ENCODE measurements around the gene BLOC1S1. TPM values are rescaled to one million over a fixed set of nuclear protein-coding genes. Genes with fewer than 3 reads are reported as not detected.

The BLOC1S1 gene
- total RNA-seq, 2 experiments from 2014 or later, result 34.8 to 36.9 TPM

DNA sequence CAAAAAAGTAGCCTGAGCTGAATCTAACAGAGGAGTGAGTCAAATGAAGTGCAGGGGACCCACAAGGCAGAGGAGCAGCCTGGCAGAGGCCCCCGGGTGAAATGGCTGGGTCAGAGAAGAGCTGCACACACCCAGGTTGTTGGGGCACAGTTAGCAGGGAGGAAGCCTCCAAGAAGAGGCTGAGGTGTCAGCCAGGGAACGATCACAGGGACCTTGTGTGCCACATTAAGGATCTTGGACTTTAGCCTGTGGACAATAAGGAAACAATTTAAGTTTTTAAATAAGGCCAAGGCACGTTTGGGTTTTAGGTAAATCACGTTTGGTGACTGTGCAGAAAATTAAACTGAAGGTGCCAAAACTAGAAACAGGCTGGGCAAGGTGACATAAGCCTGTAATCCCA, 44.1 kb upstream of the BLOC1S1 start:
- H3K27ac Mint-ChIP-seq, result no peak overlapping the region
- no peaks in the 10 kb centered on the region for H3K36me3 Mint-ChIP-seq (ENCODE audit: low read depth)
- CTCF ChIA-PET, result no interaction called here
- Histone ChIP-seq H3K27me3 (ENCODE audit: control insufficient read depth in 1 of 2, insufficient read depth in 2 of 2, low read length in 2 of 2) (no peaks in the 10 kb centered on the region), H3K9me3 (ENCODE audit: control insufficient read depth in 1 of 2, insufficient read depth in 1 of 2, low read length in 2 of 2) (no peaks in the 10 kb centered on the region), H3K36me3 (ENCODE audit: insufficient read depth, low read length) (no peaks in the 10 kb centered on the region), H3K27ac (ENCODE audit: low read depth in 1 of 2, low read length in 2 of 2) (no peak overlapping the region), H3K4me3 (ENCODE audit: low read length) (no peak overlapping the region), H3K4me1 (ENCODE audit: insufficient read depth, low read length) (no peaks in the 10 kb centered on the region)
- H3K9me3 Mint-ChIP-seq, result no peaks in the 10 kb centered on the region
- TF ChIP-seq, protein P1, sequence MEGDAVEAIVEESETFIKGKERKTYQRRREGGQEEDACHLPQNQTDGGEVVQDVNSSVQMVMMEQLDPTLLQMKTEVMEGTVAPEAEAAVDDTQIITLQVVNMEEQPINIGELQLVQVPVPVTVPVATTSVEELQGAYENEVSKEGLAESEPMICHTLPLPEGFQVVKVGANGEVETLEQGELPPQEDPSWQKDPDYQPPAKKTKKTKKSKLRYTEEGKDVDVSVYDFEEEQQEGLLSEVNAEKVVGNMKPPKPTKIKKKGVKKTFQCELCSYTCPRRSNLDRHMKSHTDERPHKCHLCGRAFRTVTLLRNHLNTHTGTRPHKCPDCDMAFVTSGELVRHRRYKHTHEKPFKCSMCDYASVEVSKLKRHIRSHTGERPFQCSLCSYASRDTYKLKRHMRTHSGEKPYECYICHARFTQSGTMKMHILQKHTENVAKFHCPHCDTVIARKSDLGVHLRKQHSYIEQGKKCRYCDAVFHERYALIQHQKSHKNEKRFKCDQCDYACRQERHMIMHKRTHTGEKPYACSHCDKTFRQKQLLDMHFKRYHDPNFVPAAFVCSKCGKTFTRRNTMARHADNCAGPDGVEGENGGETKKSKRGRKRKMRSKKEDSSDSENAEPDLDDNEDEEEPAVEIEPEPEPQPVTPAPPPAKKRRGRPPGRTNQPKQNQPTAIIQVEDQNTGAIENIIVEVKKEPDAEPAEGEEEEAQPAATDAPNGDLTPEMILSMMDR (IDR thresholded peaks at IDR 0.05), result no peak
- H3K4me3 Mint-ChIP-seq, result no peak overlapping the region
- intact Hi-C loops (cut with DNase I, micrococcal nuclease), result no loop called here
- DNase-seq (no peak), ATAC-seq (ENCODE audit: poor library complexity) (no peak)
- POLR2A ChIA-PET, result no interaction called here
- peaks cover 26% of the 10 kb centered on the region for H3K27me3 Mint-ChIP-seq
- no peaks in the 10 kb centered on the region for H3K4me1 Mint-ChIP-seq (ENCODE audit: low read depth)

DNA sequence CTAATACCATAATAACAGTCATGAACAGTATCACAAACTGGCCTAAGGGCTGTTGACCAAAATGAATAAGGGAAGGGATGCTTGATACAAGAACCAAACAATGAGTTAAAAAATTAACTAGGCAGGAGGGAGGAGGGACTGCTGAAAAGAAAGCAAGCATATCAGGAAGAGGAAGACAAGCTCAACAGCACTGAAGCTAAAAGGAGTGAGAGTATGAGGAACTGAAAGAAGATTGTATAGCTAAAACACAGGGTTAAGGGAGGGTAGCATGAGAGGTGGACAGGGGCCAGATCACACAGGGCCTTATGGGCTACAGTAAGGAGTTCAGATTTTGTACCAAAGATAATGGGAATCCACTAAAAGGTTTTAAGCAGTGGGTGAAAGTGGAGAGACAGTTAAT, 42.2 kb upstream of the BLOC1S1 start:
- no peak overlapping the region for H3K4me3 Mint-ChIP-seq
- H3K9me3 ChIP-seq (ENCODE audit: control insufficient read depth in 1 of 2, insufficient read depth in 1 of 2, low read length in 2 of 2), result no peaks in the 10 kb centered on the region
- ATAC-seq (ENCODE audit: poor library complexity), result no peak
- H3K4me1 ChIP-seq (ENCODE audit: insufficient read depth, low read length), result no peaks in the 10 kb centered on the region
- intact Hi-C loops (cut with DNase I, micrococcal nuclease), result no loop called here
- H3K27ac Mint-ChIP-seq, result no peak overlapping the region
- H3K27ac ChIP-seq (ENCODE audit: low read depth in 1 of 2, low read length in 2 of 2), result no peak overlapping the region
- DNase-seq, result no peak
- TF ChIP-seq, protein P1 (IDR thresholded peaks at IDR 0.05), result no peak
- no peaks in the 10 kb centered on the region for H3K36me3 Mint-ChIP-seq (ENCODE audit: low read depth)
- no peak overlapping the region for H3K4me3 ChIP-seq (ENCODE audit: low read length)
- H3K36me3 ChIP-seq (ENCODE audit: insufficient read depth, low read length), result no peaks in the 10 kb centered on the region
- H3K27me3 ChIP-seq (ENCODE audit: control insufficient read depth in 1 of 2, insufficient read depth in 2 of 2, low read length in 2 of 2), result no peaks in the 10 kb centered on the region
- POLR2A ChIA-PET, result no interaction called here
- CTCF ChIA-PET, result no interaction called here
- no peaks in the 10 kb centered on the region for H3K4me1 Mint-ChIP-seq (ENCODE audit: low read depth)
- no peaks in the 10 kb centered on the region for H3K9me3 Mint-ChIP-seq
- peaks cover 26% of the 10 kb centered on the region for H3K27me3 Mint-ChIP-seq

DNA sequence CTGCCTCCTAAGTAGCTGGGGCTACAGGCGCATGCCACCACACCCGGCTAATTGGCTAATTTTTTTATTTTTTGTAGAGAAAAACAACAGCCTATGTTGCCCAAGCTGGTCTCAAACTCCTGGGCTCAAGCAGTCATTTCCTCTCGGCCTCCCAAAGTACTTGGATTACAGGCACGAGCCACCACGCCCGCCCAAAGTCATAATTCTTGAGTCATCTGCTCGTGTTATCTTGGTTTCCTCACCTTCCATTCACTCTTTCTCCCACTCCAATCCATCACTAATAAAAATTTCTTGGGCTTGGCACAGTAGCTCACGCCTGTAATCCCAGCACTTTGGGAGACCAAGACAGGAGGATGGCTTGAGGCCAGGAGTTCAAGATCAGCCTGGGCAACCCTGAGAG, 40.2 kb upstream of the BLOC1S1 start:
- H3K36me3 Mint-ChIP-seq (ENCODE audit: low read depth), result no peaks in the 10 kb centered on the region
- peaks cover under 1% of the 10 kb centered on the region for H3K4me1 Mint-ChIP-seq (ENCODE audit: low read depth)
- DNase-seq, result peak in 1 of 14 experiments; percentile 38
- H3K4me3 ChIP-seq (ENCODE audit: low read length), result no peak overlapping the region
- TF ChIP-seq, protein P1 (IDR thresholded peaks at IDR 0.05), result no peak
- H3K9me3 Mint-ChIP-seq, result no peaks in the 10 kb centered on the region
- no peak for ATAC-seq (ENCODE audit: poor library complexity)
- no peaks in the 10 kb centered on the region for H3K9me3 ChIP-seq (ENCODE audit: control insufficient read depth in 1 of 2, insufficient read depth in 1 of 2, low read length in 2 of 2)
- peaks cover 43% of the 10 kb centered on the region for H3K27me3 Mint-ChIP-seq
- no peaks in the 10 kb centered on the region for H3K4me1 ChIP-seq (ENCODE audit: insufficient read depth, low read length)
- H3K4me3 Mint-ChIP-seq, result no peak overlapping the region
- ChIA-PET CTCF (no interaction called here), POLR2A (no interaction called here)
- no peaks in the 10 kb centered on the region for H3K36me3 ChIP-seq (ENCODE audit: insufficient read depth, low read length)
- no peak overlapping the region for H3K27ac Mint-ChIP-seq
- intact Hi-C loops (cut with DNase I, micrococcal nuclease), result no loop called here
- H3K27me3 ChIP-seq (ENCODE audit: control insufficient read depth in 1 of 2, insufficient read depth in 2 of 2, low read length in 2 of 2), result peaks cover 1 to 6% of the 10 kb centered on the region in 2 experiments
- H3K27ac ChIP-seq (ENCODE audit: low read depth in 1 of 2, low read length in 2 of 2), result no peak overlapping the region
